Thoracic aorta (tissue), 2 donors: ENCODE data around the gene LOX. TPM values are rescaled to one million over a fixed set of nuclear protein-coding genes. Genes with fewer than 3 reads are reported as not detected.
A peak's percentile ranks its signal among the peaks of the same experiment; 100 is the strongest.
"Not testable (repeated sequence)": the region's sequence is repeated elsewhere in the genome, so short reads cannot be mapped to it uniquely, and the experiment has no call there.

Experiments
- ATAC-seq: fragments of 150-250 bp; one replicate; pipeline ENCODE4 v1.8.0; 2017; ENCODE audit warnings: low read depth; ENCODE audit not compliant: insufficient number of reproducible peaks, low FRiP score
- DNase-seq: peaks from one replicate; pipeline ENCODE4 v3.0.0-alpha.2; 2020; ENCODE audit warnings: low spot score
- H3K27ac ChIP-seq, 2 donors: fragments of 200-600 bp; sonication (generic); 1 replicate in 1 of 2; 2 replicates in 1 of 2; pipeline ENCODE4 v1.5.1; 2016; ENCODE audit warnings: mild to moderate bottlenecking in 2 of 2, moderate library complexity in 2 of 2
- H3K27me3 ChIP-seq: fragments of 200-600 bp; sonication (generic); replicated peaks from 2 replicates; pipeline ENCODE4 v1.6.0; 2016; ENCODE audit warnings: mild to moderate bottlenecking; ENCODE audit not compliant: insufficient read depth
- H3K36me3 ChIP-seq: fragments of 200-600 bp; sonication (generic); one replicate; pipeline ENCODE4 v1.5.1; 2016
- H3K4me1 ChIP-seq, 2 donors: fragments of 200-600 bp; sonication (generic); 1 replicate in 1 of 2; 2 replicates in 1 of 2; pipeline versions ENCODE4 v1.5.1 to v1.6.0; 2016; ENCODE audit warnings: low read depth in 2 of 2, mild to moderate bottlenecking in 1 of 2; ENCODE audit not compliant: control insufficient read depth in 1 of 2
- H3K4me3 ChIP-seq: fragments of 200-600 bp; sonication (generic); 2 replicates; pipeline ENCODE4 v1.5.1; 2016; ENCODE audit warnings: mild to moderate bottlenecking
- H3K9me3 ChIP-seq: fragments of 200-600 bp; sonication (generic); 2 replicates; pipeline ENCODE4 v1.5.1; 2016
- CTCF ChIP-seq: fragments of 200-600 bp; sonication (generic); IDR thresholded peaks from one replicate; pipeline ENCODE4 v1.5.1; 2019; ENCODE audit warnings: antibody characterized with exemption
- total RNA-seq, 2 donors: library from RNA; depleted of rRNA; stranded (reverse); fragments of >200 nt; gene quantifications; one replicate each; pipeline versions ENCODE4 v1.1.0 to v1.2.3, GENCODE V29; 2016

Gene LOX
- total RNA-seq, 2 donors from 2014 or later: 32.9 to 65.2 TPM

GRCh38 chr5:122097391-122097790, 19.3 kb upstream of the LOX start:
- Histone ChIP-seq H3K9me3 (no peaks in the 10 kb centered on the region), H3K27ac (no peak overlapping the region), H3K36me3 (no peaks in the 10 kb centered on the region), H3K4me1 (peaks cover 3 to 28% of the 10 kb centered on the region in 2 donors), H3K4me3 (no peak overlapping the region), H3K27me3 (no peaks in the 10 kb centered on the region)
- ATAC-seq (no peak), DNase-seq (no peak)
- no peak for TF ChIP-seq CTCF

GRCh38 chr5:122095158-122095557, 17.1 kb upstream of the LOX start:
- Histone ChIP-seq H3K4me1 (peaks cover 3 to 28% of the 10 kb centered on the region in 2 donors), H3K27me3 (no peaks in the 10 kb centered on the region), H3K4me3 (no peak overlapping the region), H3K9me3 (no peaks in the 10 kb centered on the region), H3K36me3 (no peaks in the 10 kb centered on the region), H3K27ac (no peak overlapping the region)
- TF ChIP-seq CTCF: no peak
- DNase-seq (no peak), ATAC-seq (no peak)

GRCh38 chr5:122094251-122094650, 16.2 kb upstream of the LOX start:
- not testable (repeated sequence) for H3K27me3 ChIP-seq, H3K27ac ChIP-seq, DNase-seq, H3K36me3 ChIP-seq, H3K4me3 ChIP-seq, ATAC-seq, H3K9me3 ChIP-seq
- peaks cover 3 to 28% of the 10 kb centered on the region in 2 donors for H3K4me1 ChIP-seq

DNA sequence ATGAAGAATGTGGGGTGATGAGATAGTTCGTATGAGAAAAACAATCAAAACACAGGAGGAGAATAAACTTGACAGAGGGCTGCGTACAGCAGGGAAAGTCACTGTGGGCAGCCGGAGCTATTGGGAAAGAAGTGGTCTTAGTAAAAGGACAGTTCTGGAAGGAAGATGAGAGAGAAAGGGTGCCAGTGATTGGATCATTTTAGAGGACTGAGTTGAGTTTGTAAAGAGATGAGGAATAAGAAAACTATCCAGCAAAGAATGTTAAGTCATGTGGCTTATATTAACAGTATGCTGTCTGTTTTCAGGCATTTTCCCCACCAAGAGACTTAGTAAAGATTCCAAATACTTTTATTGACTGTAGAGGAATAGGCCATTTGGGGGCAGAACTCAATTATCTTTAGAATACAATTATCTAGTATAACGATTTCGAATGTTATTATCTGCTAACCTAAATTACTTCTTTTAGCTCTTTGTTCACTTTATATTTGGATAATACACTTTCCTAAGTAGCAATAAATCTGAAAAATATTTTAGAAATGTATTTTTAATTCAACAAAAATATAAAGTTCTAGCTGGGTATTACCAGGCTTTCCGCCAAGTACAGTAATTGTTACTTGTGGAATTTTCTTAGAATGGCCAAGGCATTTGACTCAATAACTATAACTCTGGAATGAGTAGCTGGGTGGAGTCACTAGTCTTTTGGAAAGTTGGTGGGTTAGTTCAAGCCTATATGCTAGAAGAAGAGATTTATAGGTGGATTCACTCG, 15.5 kb upstream of the LOX start:
- Histone ChIP-seq H3K27ac (peak overlapping the region in 1 of 2 donors; percentile 34), H3K36me3 (no peaks in the 10 kb centered on the region), H3K4me1 (peaks cover 3 to 28% of the 10 kb centered on the region in 2 donors), H3K27me3 (no peaks in the 10 kb centered on the region), H3K9me3 (no peaks in the 10 kb centered on the region), H3K4me3 (no peak overlapping the region)
- DNase-seq: no peak
- ATAC-seq: no peak
- no peak for TF ChIP-seq CTCF

DNA sequence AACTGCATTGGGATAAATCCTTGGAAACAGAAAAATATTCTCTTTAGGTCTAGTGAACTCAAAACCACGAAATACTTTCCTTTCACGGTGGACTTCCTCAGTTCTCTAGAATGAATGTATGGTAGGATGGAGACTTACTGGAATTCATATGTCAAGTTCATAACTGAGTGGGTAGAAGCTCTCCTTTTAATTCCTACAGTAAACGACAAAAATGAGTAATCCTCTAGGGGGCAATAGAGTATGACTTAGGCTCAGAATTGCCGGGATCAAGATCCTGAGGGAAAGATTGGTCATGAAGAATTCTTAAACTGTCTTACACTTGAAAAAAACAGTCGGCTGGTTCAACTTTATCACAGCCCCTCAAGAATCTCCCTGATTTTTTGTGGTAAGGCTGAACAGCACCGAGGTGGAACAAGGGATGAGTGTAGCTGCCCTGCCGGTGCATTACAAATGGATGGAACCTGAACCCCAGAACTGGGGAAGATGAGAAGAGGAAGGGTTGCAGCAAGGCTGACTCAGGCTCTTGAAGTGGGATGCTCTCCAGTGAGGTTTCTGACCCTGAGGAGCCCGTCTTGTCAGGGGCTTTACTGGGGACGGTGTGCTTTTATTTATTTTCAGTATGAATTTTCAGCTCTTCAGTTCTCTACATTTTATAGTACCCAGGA, 14.0 kb upstream of the LOX start:
- Histone ChIP-seq H3K4me3 (no peak overlapping the region), H3K36me3 (no peaks in the 10 kb centered on the region), H3K9me3 (no peaks in the 10 kb centered on the region), H3K4me1 (peaks cover 3 to 28% of the 10 kb centered on the region in 2 donors), H3K27ac (no peak overlapping the region), H3K27me3 (no peaks in the 10 kb centered on the region)
- DNase-seq (no peak), ATAC-seq (peak; percentile 43)
- TF ChIP-seq CTCF: peak; percentile 36
